GM12878 (cell line): ENCODE results near the gene APPBP2. TPM values are rescaled to one million over a fixed set of nuclear protein-coding genes. Genes with fewer than 3 reads are reported as not detected.

Experiments used
- ATAC-seq: fragments of 200-7000 bp; cut with Tn5 transposase; 3 replicates; pipeline ENCODE4 v1.9.1; 2020; ENCODE audit warnings: mild to moderate bottlenecking, moderate library complexity
- BruUV-seq: library from RNA; stranded (reverse); fragments of 400-500 nt; replicated peaks from 2 replicates; lab custom pipeline; 2021; lab: Mats Ljungman, UMichigan
- CTCF ChIA-PET: fragments of 300-600 bp; sonication (Branson Sonifier 250); formaldehyde crosslinking; extraction: SDS; loops from one replicate; lab custom pipeline; 2021; ENCODE audit warnings: inconsistent platforms; lab: Yijun Ruan, JAX
- POLR2A ChIA-PET: fragments of 350-600 bp; formaldehyde crosslinking; extraction: SDS; loops from one replicate; lab custom pipeline; 2021; ENCODE audit warnings: inconsistent platforms; lab: Charles Lee
- RAD21 ChIA-PET: fragments of 300-600 bp; sonication (Branson Sonifier 250); formaldehyde crosslinking; loops from one replicate; lab custom pipeline; 2023; ENCODE audit warnings: antibody characterized with exemption; ENCODE audit not compliant: unreplicated experiment; lab: Charles Lee
- SMC1A ChIA-PET: fragments of 300-600 bp; sonication (Branson Sonifier 250); formaldehyde crosslinking; loops from one replicate; lab custom pipeline; 2023; ENCODE audit not compliant: unreplicated experiment, uncharacterized antibody; lab: Charles Lee
- DNase-seq: peaks from one replicate; pipeline ENCODE4 v3.0.0-alpha.2; 2011; ENCODE audit warnings: low read depth, low spot score
- FAIRE-seq: peaks from 3 replicates; lab custom pipeline; 2011; peaks lifted over from hg19 to GRCh38; lab: Jason Lieb, UNC
- H2AFZ ChIP-seq: 2 replicates; pipeline ENCODE4 v1.6.0; 2011; ENCODE audit warnings: low read depth, low read length, control low read depth; ENCODE audit not compliant: control insufficient read depth
- H3K27ac ChIP-seq: 2 replicates; pipeline ENCODE4 v1.5.1; 2011; ENCODE audit warnings: control low read depth; ENCODE audit not compliant: control insufficient read depth, insufficient read depth
- H3K27me3 ChIP-seq, 2 experiments: replicated peaks in 1 of 2; 2 replicates each; pipeline versions ENCODE4 v1.6.0 to v1.6.1; 2011; ENCODE audit warnings: low read length in 1 of 2; ENCODE audit not compliant: control insufficient read depth in 2 of 2, insufficient read depth in 2 of 2
- H3K36me3 ChIP-seq, 2 experiments: 2 replicates each; pipeline ENCODE4 v1.5.1; 2011; ENCODE audit warnings: low read length in 1 of 2; ENCODE audit not compliant: control insufficient read depth in 2 of 2, insufficient read depth in 2 of 2
- H3K4me1 ChIP-seq: 2 replicates; pipeline ENCODE4 v1.6.1; 2011; ENCODE audit warnings: mild to moderate bottlenecking, low read length, moderate library complexity, mixed read lengths; ENCODE audit not compliant: control insufficient read depth, insufficient read depth
- H3K4me2 ChIP-seq: 2 replicates; pipeline ENCODE4 v1.6.0; 2011; ENCODE audit warnings: control low read depth; ENCODE audit not compliant: control insufficient read depth, insufficient read depth
- H3K4me3 ChIP-seq: fragments of 200-600 bp; sonication (generic); 2 replicates; pipeline ENCODE4 v1.5.1; 2016
- H3K79me2 ChIP-seq: 2 replicates; pipeline ENCODE4 v1.6.0; 2011; ENCODE audit warnings: low read length; ENCODE audit not compliant: control insufficient read depth, insufficient read depth
- H3K9ac ChIP-seq: 2 replicates; pipeline ENCODE4 v1.8.0; 2011; ENCODE audit warnings: low read length, control low read depth, mixed read lengths; ENCODE audit not compliant: control insufficient read depth, insufficient read depth
- H3K9me3 ChIP-seq: replicated peaks from 3 replicates; pipeline ENCODE4 v1.5.1; 2011; ENCODE audit warnings: mild to moderate bottlenecking, low read length; ENCODE audit not compliant: control insufficient read depth, insufficient read depth
- H4K20me1 ChIP-seq: 2 replicates; pipeline ENCODE4 v1.6.0; 2011; ENCODE audit not compliant: control insufficient read depth, insufficient read depth
- ATF2 ChIP-seq: IDR thresholded peaks from 2 replicates; pipeline ENCODE4 v1.6.1; 2012; ENCODE audit warnings: low read length, inconsistent platforms
- ATF7 ChIP-seq: fragments of 450-650 bp; IDR thresholded peaks from 2 replicates; pipeline ENCODE4 v1.6.1; 2016; ENCODE audit warnings: low read depth, mild to moderate bottlenecking
- DPF2 ChIP-seq: fragments of 450-650 bp; IDR thresholded peaks from 2 replicates; pipeline ENCODE4 v1.6.1; 2017; ENCODE audit warnings: mild to moderate bottlenecking
- ETV6 ChIP-seq, 2 experiments: fragments of 450-650 bp in 1 of 2; IDR thresholded peaks in 1 of 2; conservative IDR thresholded peaks in 1 of 2; 2 replicates each; pipeline ENCODE4 v1.6.1; 2014; ENCODE audit warnings: antibody characterized with exemption in 1 of 2, borderline replicate concordance in 1 of 2, low read depth in 1 of 2, mild to moderate bottlenecking in 1 of 2, moderate library complexity in 1 of 2
- IKZF1 ChIP-seq: fragments of 450-650 bp; conservative IDR thresholded peaks from 2 replicates; pipeline ENCODE4 v1.6.1; 2017; ENCODE audit warnings: antibody characterized with exemption, mild to moderate bottlenecking
- JUNB ChIP-seq: IDR thresholded peaks from 2 replicates; pipeline ENCODE4 v1.6.1; 2016; ENCODE audit warnings: antibody characterized with exemption, mild to moderate bottlenecking
- MYB ChIP-seq: fragments of 150-350 bp; IDR thresholded peaks from 2 replicates; pipeline ENCODE4 v1.6.1; 2014; ENCODE audit warnings: mild to moderate bottlenecking, low read depth, low read length, borderline replicate concordance
- MYC ChIP-seq: IDR thresholded peaks from 2 replicates; pipeline ENCODE4 v1.6.1; 2011; ENCODE audit warnings: mild to moderate bottlenecking, low read length, moderate library complexity, inconsistent platforms; ENCODE audit not compliant: insufficient read depth, insufficient replicate concordance, insufficient read length, severe bottlenecking
- NR2F1 ChIP-seq: fragments of 450-650 bp; conservative IDR thresholded peaks from 2 replicates; pipeline ENCODE4 v1.6.1; 2017; ENCODE audit warnings: mild to moderate bottlenecking
- RUNX3 ChIP-seq: IDR thresholded peaks from 2 replicates; pipeline ENCODE4 v1.6.1; 2012; ENCODE audit warnings: low read length, inconsistent platforms
- SRF ChIP-seq, 2 experiments: IDR thresholded peaks; 2 replicates each; pipeline ENCODE4 v1.6.1; 2011; ENCODE audit warnings: low read depth in 2 of 2, low read length in 2 of 2, mild to moderate bottlenecking in 1 of 2, moderate library complexity in 1 of 2
- ZNF24 ChIP-seq: fragments of 450-650 bp; IDR thresholded peaks from 2 replicates; pipeline ENCODE4 v1.6.1; 2017; ENCODE audit warnings: antibody characterized with exemption, mild to moderate bottlenecking
- ZSCAN29 ChIP-seq: fragments of 450-650 bp; IDR thresholded peaks from 2 replicates; pipeline ENCODE4 v1.6.1; 2017; ENCODE audit warnings: mild to moderate bottlenecking, moderate library complexity
- WGBS: methylation state at CpG from one replicate; pipeline ENCODE4 v1.1.6; 2016; ENCODE audit warnings: low lambda C conversion rate; ENCODE audit not compliant: insufficient replicate concordance, insufficient coverage; ENCODE audit errors: missing lambda C conversion rate; 5-methylcytosine and 5-hydroxymethylcytosine counted together
- in situ Hi-C: fragments of 300-500 bp; cut with MboI; formaldehyde crosslinking; loops from 9 replicates; pipeline ENCODE4 v1.14.3; 2018; ENCODE audit warnings: mixed read lengths
- intact Hi-C: fragments of 100-400 bp; cut with micrococcal nuclease; formaldehyde crosslinking; loops from one replicate; pipeline ENCODE4 v1.14.2; 2022; ENCODE audit not compliant: unreplicated experiment
- polyA plus RNA-seq, 11 experiments: library from polyadenylated mRNA; depleted of rRNA in 4 of 11; unstranded in 6 of 11; stranded (reverse) in 5 of 11; fragments of >200 nt; fragmentation: Nextera tagmentation in 4 of 11; fragmentation: Illumina TruSeq in 1 of 11; extraction: Ambion mirVana in 4 of 11; extraction: Trizol in 1 of 11; gene quantifications; 1 replicate in 1 of 11; 2 replicates in 10 of 11; pipeline versions ENCODE4 v1.2.1 to v1.2.3, GENCODE V29; 2011 to 2016; ENCODE audit warnings: inconsistent platforms in 2 of 11, missing spikeins in 2 of 11, low read depth in 1 of 11
- total RNA-seq, 4 experiments: library from RNA; depleted of rRNA in 3 of 4; stranded (reverse); fragments of >200 nt in 3 of 4; fragmentation: Illumina TruSeq in 1 of 4; extraction: Trizol in 1 of 4; gene quantifications; 2 replicates each; pipeline versions ENCODE4 v1.2.1 to v1.2.3, GENCODE V29; 2013 to 2021

The APPBP2 gene
- total and polyA plus RNA-seq, 10 of the 15 experiments (the other 5 are each of a cell fraction or from before 2014, with no cell fraction given): 4.3 to 30.8 (median 13.1) TPM

GRCh38 chr17:60395508-60396065 lies 130.5 kb downstream of the APPBP2 start (continued):
- peak; percentile 53; the same call in 1 of the 2 replicates for TF ChIP-seq ATF2
- no peak for TF ChIP-seq ZSCAN29
- no peak for TF ChIP-seq SRF (IDR thresholded peaks at IDR 0.05; ENCODE audit: low read depth in 2 of 2, low read length in 2 of 2)
- no peak for TF ChIP-seq MYB
- peak; percentile 37; the same call in 1 of the 2 replicates for TF ChIP-seq NR2F1
- peak; percentile 29; the same call in 1 of the 2 replicates for TF ChIP-seq IKZF1
- TF ChIP-seq ZNF24: no peak
- peak; percentile 21; the same call in 1 of the 2 replicates for TF ChIP-seq RUNX3

GRCh38 chr17:60393840-60394723 lies 132.0 kb downstream of the APPBP2 start:
- Histone ChIP-seq H3K9ac (no peak overlapping the region), H2AFZ (no peak overlapping the region), H4K20me1 (no peaks in the 10 kb centered on the region), H3K4me2 (no peak overlapping the region), H3K4me1 (peaks cover 7% of the 10 kb centered on the region), H3K27me3 (no peaks in the 10 kb centered on the region), H3K27ac (no peak overlapping the region), H3K4me3 (no peak overlapping the region), H3K36me3 (no peaks in the 10 kb centered on the region), H3K9me3 (no peaks in the 10 kb centered on the region), H3K79me2 (peaks cover 21% of the 10 kb centered on the region)
- FAIRE-seq (no peak), DNase-seq (no peak), ATAC-seq (no peak)
- CTCF ChIA-PET: no interaction called here
- RAD21 ChIA-PET: no interaction called here
- SMC1A ChIA-PET: interaction anchor here (1.0 kb wide), 1 partner anchor 244 kb away, joined by 4 read pairs; no protein-coding TSS in a partner anchor
- intact Hi-C loops (loop anchor here (5.0 kb wide), 1 partner anchor 87 kb away; no protein-coding TSS in a partner anchor), in situ Hi-C loops (no loop called here)
- POLR2A ChIA-PET: interaction anchor here (0.6 kb wide), 1 partner anchor 23 kb away, joined by 3 read pairs; no protein-coding TSS in a partner anchor
- 95% methylated on average over 17 of the region's 17 CpGs for WGBS
- BruUV-seq: no TSS peak
- TF ChIP-seq MYC: no peak
- TF ChIP-seq DPF2: no peak
- TF ChIP-seq ETV6 (conservative IDR thresholded peaks at IDR 0.05 in 1 of 2, IDR thresholded peaks at IDR 0.05 in 1 of 2; ENCODE audit: borderline replicate concordance in 1 of 2, low read depth in 1 of 2): peak in 1 of 2 experiments; percentile 60; a peak in 1 of 4 replicates
- TF ChIP-seq JUNB: no peak
- TF ChIP-seq ATF7: no peak
